Esophagus squamous epithelium (tissue), 4 donors: ENCODE measurements around the gene EHD3.

Source experiments
- POLR2A ChIP-seq, 4 donors: fragments of 450-650 bp; IDR thresholded peaks; one replicate each; pipeline ENCODE4 v1.6.1; 2017; ENCODE audit warnings: antibody characterized with exemption in 4 of 4, mild to moderate bottlenecking in 4 of 4, moderate library complexity in 3 of 4
- TF ChIP-seq, protein P1 (sequence below), 6 experiments: fragments of 450-650 bp in 4 of 6; fragments of 200-600 bp in 2 of 6; sonication (generic) in 2 of 6; IDR thresholded peaks; one replicate each; pipeline ENCODE4 v1.5.1; 2016 to 2019; ENCODE audit warnings: antibody characterized with exemption in 6 of 6, mild to moderate bottlenecking in 4 of 6, moderate library complexity in 4 of 6

DNA sequence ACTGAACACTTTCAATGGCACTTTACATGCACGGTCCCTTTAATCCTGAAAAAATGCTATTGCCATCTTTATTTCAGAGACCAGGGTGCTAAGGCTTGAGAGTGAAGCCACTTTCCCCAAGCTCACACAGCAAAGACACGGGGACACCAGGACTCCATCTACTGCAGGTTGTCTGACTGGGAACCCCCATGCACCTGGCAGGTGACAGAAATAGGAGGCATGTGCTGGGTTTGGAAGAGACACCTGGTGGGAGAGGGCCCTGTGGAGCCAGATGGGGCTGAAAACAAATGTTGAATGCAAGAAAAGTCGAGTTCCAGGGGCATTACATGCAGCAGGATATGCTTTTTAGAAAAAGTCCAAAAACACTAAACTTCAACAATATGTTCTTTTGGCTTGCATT, 5.2 kb upstream of the EHD3 start:
- TF ChIP-seq, protein P1, sequence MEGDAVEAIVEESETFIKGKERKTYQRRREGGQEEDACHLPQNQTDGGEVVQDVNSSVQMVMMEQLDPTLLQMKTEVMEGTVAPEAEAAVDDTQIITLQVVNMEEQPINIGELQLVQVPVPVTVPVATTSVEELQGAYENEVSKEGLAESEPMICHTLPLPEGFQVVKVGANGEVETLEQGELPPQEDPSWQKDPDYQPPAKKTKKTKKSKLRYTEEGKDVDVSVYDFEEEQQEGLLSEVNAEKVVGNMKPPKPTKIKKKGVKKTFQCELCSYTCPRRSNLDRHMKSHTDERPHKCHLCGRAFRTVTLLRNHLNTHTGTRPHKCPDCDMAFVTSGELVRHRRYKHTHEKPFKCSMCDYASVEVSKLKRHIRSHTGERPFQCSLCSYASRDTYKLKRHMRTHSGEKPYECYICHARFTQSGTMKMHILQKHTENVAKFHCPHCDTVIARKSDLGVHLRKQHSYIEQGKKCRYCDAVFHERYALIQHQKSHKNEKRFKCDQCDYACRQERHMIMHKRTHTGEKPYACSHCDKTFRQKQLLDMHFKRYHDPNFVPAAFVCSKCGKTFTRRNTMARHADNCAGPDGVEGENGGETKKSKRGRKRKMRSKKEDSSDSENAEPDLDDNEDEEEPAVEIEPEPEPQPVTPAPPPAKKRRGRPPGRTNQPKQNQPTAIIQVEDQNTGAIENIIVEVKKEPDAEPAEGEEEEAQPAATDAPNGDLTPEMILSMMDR (IDR thresholded peaks at IDR 0.05) = no peak
- no peak for TF ChIP-seq POLR2A (IDR thresholded peaks at IDR 0.05)
